Activated CD4-positive, alpha-beta T cell treated with anti-CD3 and anti-CD28 coated beads for 1 hour (primary cell): ENCODE measurements around the gene B4GALT5.

ENCODE experiments used
- DNase-seq: peaks from one replicate; pipeline ENCODE4 v3.0.0-alpha.2; 2020

The B4GALT5 gene

GRCh38 chr20:49700411-49701185 is 13.1 kb downstream of the B4GALT5 start:
- DNase-seq, result no peak

- no peak for DNase-seq
These were observed 14.3 kb downstream of the B4GALT5 start for GRCh38 chr20:49699200-49699992.

GRCh38 chr20:49698477-49698876 is 15.2 kb downstream of the B4GALT5 start:
- no peak for DNase-seq

GRCh38 chr20:49697071-49697470 is 16.6 kb downstream of the B4GALT5 start:
- no peak for DNase-seq

- no peak for DNase-seq
These were observed 17.1 kb downstream of the B4GALT5 start for GRCh38 chr20:49696594-49696993.

- DNase-seq, result no peak
These were observed 17.8 kb downstream of the B4GALT5 start for GRCh38 chr20:49695830-49696229.

GRCh38 chr20:49694450-49695071 is 19.1 kb downstream of the B4GALT5 start:
- no peak for DNase-seq

GRCh38 chr20:49693435-49694171 is 20.1 kb downstream of the B4GALT5 start:
- no peak for DNase-seq

- DNase-seq, result no peak
These were observed 20.7 kb downstream of the B4GALT5 start for GRCh38 chr20:49692941-49693340.

GRCh38 chr20:49691818-49692568 is 21.7 kb downstream of the B4GALT5 start:
- no peak for DNase-seq

- DNase-seq, result no peak
These were observed 22.6 kb downstream of the B4GALT5 start for GRCh38 chr20:49690899-49691620.

GRCh38 chr20:49687595-49688567 is 25.8 kb downstream of the B4GALT5 start:
- DNase-seq, result no peak

GRCh38 chr20:49685809-49686208 is 27.9 kb downstream of the B4GALT5 start:
- DNase-seq, result no peak

- no peak for DNase-seq
These were observed 28.5 kb downstream of the B4GALT5 start for GRCh38 chr20:49685161-49685601.

- no peak for DNase-seq
These were observed 29.2 kb downstream of the B4GALT5 start for GRCh38 chr20:49684335-49684997.

GRCh38 chr20:49682798-49683197 is 30.9 kb downstream of the B4GALT5 start:
- DNase-seq, result no peak

- DNase-seq, result no peak
These were observed 31.4 kb downstream of the B4GALT5 start for GRCh38 chr20:49682278-49682677.

GRCh38 chr20:49681850-49682216 is 31.8 kb downstream of the B4GALT5 start:
- DNase-seq, result no peak

GRCh38 chr20:49680484-49680883 is 33.2 kb downstream of the B4GALT5 start:
- DNase-seq, result no peak

GRCh38 chr20:49679634-49680033 is 34.0 kb downstream of the B4GALT5 start:
- no peak for DNase-seq
